GM18505 (cell line): ENCODE measurements around the gene MYH7.

Experiments
- ATAC-seq: cut with Tn5 transposase; IDR thresholded peaks from one replicate; pipeline ENCODE4 v1.9.1; 2021; ENCODE audit not compliant: unreplicated experiment
- POLR2A ChIP-seq: IDR thresholded peaks from 4 replicates; pipeline ENCODE4 v1.6.1; 2011; ENCODE audit warnings: borderline replicate concordance; ENCODE audit not compliant: insufficient read depth, insufficient read length; ENCODE audit errors: extremely low read depth

The MYH7 gene

DNA sequence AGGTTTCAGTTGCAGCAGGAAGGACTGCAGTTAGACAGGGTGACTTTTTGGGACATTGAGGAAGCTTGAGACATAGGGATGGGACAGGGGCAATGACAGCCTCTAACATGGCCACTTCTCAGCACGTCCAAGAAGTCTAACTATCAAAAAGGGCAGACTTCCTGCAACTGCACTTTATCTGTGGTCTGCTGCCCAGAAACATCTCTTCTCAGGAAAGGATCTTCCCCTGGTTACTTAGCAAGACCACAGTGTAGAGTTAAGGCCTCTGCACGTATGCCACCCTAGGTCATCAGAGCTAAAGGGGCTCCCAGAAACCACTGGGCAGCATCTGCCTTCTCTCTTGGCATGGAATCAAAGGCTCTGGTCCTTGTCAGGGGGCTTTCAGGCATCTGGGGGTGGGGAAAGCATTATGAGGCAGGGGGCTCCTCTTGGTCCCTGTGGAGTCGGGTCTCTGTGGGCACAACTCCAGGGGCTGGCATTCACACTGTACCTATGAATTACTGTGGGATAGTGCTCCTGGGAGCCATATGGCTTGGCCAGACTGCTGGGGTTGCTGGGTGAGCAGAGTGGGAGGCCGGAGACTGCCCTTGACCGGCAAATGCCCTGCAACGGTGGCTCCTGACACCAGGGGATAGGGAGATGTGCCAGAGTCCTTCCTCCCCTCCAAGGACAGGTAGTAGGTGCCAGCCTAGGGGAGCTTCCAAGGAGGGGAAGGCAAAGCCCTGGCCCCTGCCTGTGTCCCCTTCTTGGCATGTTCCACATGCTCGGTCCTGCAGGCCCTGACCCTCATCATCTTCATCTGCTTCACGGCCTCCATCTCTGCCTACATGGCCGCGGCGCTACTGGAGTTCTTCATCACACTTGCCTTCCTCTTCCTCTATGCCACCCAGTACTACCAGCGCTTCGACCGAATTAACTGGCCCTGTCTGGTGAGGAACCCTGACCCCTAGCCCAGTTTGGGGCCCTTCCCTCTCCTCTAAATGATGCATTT is 57.6 kb downstream of the MYH7 start:
- ATAC-seq = no peak

DNA sequence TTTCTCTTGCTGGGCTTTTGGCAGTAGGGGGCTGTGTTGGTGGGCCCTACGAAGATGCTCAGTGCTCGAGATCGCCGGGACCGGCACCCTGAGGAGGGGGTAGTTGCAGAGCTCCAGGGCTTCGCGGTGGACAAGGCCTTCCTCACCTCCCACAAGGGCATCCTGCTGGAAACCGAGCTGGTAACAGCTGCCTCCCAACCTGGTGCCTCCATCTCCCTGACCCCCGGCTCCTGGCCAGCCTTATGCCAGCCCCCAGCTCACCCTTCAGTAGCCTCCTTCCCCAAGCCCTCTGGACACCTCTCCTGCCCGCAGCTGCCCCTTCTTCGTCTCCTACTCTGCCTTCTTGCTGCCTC is 58.3 kb downstream of the MYH7 start:
- no peak for ATAC-seq
- TF ChIP-seq POLR2A = no peak

More for the DNA sequence above, 57.6 kb downstream of the MYH7 start:
- TF ChIP-seq POLR2A = no peak

DNA sequence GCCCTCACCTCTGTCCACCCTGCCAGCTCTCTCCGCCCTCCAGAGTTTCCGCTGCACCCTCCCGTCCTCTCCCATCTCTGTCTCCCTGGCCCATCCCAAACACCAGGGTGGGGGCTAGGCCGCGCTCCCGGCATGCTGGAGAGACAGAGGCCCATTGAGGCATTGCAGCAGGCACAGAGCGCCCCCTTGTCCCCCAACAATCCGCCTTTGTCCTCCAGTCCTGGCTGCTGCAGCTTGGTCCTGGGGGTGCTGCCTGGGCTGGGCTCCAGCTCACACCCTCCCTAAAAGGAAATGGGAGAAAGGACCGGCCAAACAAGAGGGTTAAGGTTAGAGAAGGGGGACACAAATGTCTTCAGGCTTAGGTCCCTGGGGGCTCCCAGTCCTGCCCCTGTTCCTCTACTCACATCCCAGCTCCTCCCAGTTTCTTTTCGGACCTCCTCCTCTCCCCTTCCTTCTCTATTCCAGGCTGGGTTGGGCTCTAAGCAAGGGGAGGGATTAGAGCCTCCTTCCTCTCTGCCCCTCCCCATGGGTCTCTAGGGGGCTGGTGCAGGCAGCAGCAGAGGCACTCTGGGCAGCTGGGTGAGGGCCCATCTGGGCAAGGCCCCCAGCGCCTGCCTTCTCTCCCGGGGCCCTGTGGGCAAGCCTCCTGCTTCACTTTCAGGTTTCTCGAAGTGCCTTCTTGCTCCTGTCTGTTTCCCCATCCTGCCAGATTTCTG is 58.8 kb downstream of the MYH7 start, which contains the start of gene CMTM5:
Gene CMTM5, plus strand, starts transcription at position 565 of the 716 bp plus-strand sequence. CDS start 206 bp downstream, outside the sequence.
- TF ChIP-seq POLR2A = no peak
- no peak for ATAC-seq

DNA sequence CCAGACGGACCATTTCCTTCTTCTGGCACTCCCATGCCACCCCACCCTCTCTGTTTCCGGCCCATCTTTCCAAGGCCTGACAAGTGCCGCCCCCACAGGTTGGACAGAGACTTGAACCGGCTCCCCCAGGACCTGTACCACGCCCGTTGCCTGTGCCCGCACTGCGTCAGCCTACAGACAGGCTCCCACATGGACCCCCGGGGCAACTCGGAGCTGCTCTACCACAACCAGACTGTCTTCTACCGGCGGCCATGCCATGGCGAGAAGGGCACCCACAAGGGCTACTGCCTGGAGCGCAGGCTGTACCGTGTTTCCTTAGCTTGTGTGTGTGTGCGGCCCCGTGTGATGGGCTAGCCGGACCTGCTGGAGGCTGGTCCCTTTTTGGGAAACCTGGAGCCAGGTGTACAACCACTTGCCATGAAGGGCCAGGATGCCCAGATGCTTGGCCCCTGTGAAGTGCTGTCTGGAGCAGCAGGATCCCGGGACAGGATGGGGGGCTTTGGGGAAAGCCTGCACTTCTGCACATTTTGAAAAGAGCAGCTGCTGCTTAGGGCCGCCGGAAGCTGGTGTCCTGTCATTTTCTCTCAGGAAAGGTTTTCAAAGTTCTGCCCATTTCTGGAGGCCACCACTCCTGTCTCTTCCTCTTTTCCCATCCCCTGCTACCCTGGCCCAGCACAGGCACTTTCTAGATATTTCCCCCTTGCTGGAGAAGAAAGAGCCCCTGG is 59.8 kb downstream of the MYH7 start:
- no peak for TF ChIP-seq POLR2A
- ATAC-seq = no peak

DNA sequence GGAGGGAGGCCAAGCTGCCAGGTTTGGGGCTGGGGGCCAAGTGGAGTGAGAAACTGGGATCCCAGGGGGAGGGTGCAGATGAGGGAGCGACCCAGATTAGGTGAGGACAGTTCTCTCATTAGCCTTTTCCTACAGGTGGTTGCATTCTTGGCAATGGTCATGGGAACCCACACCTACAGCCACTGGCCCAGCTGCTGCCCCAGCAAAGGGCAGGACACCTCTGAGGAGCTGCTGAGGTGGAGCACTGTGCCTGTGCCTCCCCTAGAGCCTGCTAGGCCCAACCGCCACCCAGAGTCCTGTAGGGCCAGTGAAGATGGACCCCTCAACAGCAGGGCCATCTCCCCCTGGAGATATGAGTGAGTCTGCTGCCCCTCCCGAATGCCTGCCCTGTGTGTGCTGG is 62.4 kb downstream of the MYH7 start:
- ATAC-seq = no peak
- TF ChIP-seq POLR2A = no peak

DNA sequence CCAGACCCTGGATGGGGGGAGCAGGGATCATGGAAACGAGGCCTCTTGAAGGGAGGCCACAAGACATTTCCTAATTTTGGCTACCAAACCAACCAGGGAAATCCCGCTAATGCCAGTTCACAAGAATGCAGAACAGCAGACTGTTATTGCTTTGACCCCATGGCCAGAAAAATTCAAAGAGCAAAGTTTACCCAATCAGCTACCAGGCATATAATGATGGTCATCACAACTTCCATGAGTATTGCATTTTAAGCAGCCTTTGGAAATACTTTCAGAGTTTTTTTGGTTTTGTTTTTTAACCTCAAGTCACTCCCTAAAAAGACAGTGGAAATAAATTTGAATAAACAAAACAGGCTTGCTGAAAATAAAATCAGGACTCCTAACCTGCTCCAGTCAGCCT is 63.0 kb downstream of the MYH7 start, which contains the start of gene IL25:
Gene IL25, plus strand, starts transcription at position 301 of the 400 bp plus-strand sequence.
- no peak for TF ChIP-seq POLR2A

DNA sequence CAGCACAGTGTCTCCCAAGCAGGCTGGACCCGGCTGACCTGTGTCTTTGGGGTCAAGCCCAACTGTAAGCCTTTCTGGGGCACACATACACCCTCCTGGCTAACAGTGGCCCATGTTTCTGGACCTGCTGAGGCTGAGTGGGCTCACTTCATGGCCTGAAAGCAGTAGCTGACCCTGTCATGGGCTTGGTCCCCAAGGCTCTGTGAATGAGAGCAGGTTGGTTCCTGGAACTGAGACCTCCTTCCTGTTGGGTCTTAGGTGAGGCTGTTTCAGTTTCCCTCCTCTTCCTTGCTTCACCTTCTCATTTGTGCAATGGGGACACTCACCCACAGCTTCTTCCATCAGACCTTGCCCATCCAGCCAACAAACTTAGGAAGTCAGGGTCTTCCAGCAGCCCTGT is 63.6 kb downstream of the MYH7 start:
- no peak for ATAC-seq
- no peak for TF ChIP-seq POLR2A

More for the DNA sequence above, 63.0 kb downstream of the MYH7 start, which contains the start of gene IL25:
- ATAC-seq = no peak

DNA sequence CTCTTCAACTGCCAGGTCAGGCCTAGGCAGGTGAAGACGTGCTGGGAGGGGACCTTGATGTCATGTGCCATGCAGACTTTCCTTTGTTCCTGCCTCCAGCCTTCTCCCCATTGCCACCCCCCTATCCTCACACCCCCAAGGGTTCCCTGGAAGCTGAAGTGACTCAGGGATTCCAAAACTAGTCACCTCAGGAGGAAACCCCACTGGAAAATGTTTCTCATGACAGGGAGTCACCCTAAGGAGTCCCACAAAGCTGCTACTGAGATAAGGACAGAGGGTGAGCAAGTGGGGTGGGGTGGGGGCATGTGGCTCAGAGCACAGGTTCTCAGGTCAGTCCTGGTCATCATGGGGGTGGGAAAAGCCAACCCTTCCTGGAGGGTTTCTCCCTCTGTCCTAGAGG is 65.2 kb downstream of the MYH7 start:
- TF ChIP-seq POLR2A = no peak
- no peak for ATAC-seq

DNA sequence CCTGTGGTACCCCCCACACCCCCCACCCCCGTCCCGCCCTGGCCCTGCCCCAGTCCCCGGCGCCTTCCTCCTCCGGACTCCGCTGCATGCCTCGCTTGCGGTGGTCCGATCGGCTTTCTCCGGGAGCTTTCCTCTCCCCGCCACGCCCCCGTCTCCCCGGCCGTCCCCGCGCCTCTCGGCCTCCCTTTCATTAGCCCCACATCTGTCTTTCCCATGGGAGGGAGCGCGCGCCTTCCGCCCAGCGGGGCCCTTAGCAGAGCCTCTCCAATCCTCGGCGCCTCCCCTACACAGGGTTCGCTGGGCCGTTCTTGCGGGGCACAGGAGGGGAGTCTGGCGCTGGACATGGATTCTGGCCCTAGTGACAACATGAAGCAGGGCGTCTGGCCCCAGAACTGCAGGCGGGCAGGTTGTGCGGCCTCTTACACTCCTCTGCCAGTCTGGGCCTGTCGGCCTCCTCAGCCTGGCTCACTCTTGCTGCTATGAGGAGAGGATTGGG is 69.0 kb downstream of the MYH7 start:
- no peak for ATAC-seq
- no peak for TF ChIP-seq POLR2A

DNA sequence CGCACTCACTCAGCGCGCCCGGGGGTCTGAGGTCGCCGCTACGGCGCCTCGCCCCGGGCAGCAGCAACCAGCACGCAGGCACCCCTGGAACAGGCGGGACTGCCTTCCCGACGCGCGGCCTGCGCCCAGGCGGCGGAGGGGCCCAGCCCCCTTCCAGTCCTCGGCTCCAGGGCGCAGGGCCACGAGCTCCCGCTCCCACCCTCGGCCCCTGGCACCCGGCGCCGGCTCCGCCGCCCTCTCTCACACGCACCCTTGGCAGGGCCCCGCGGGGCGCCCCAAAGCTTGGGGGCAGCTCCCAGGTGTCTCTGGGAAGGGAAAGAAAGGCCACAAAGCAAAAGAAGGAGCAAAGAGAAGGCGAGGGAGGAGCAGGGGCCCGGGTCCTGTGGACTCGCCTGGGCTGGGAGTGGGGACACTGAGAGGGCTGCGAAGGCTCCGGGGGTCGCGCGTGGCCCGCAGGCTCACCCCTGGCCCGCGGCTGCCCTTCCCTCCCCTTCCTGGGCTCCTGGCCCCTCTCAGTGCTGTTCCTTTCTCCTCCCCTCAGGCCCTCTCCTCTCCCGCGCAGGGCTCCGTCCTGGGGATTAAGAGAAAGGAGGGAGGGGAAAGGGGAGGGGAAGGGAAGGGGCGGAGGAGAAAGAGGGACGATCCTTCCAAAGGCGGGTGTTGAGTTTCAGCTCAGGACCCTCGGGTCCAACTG is 69.6 kb downstream of the MYH7 start:
- ATAC-seq = no peak
- TF ChIP-seq POLR2A = no peak

DNA sequence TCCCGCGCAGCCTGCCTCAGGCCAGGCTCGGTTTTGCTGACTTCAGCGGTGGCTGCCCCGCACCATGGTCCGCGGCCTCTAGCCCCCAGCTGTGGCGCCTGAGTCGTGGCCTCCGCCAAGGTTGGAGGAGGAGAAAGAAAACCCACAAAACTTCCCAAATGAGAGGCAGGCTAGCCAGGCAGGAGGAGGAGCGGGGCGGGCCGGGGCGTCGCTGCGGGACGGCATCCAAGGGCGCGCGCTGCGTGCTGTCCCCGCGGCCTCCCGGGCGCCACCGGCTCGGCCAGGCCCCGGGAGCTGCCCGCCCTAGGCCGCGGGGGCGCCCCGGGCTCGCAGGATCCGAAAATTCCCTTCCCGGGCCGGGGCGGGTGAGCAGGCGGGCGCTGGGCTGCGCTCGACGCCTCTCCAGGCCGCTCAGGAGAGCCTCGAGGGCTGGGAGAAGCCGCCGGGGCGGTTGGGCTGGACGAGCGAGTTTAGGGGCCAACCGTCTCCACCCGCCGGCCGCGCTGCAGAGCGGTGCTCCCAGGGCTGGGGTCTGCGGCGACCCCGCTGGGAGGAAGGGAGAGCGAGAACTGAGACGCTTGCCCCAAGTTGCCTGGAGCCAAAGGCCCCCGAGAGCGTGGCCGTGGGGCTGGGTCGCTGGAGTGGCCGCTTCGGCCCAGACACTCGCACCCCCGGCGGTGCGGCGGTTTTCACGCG is 70.3 kb downstream of the MYH7 start, which contains the start of gene EFS:
Gene EFS, minus strand, starts transcription at position 137 of the 696 bp plus-strand sequence. CDS start 147 bp downstream, outside the sequence.
- no peak for TF ChIP-seq POLR2A
- no peak for ATAC-seq
